HCT116 (cell line): ENCODE measurements around the gene PPP1R3G. TPM values are rescaled to one million over a fixed set of nuclear protein-coding genes. Genes with fewer than 3 reads are reported as not detected.

ENCODE experiments used
- ATAC-seq: fragments of 200-7000 bp; cut with Tn5 transposase; 2 replicates; pipeline ENCODE4 v1.9.1; 2020; ENCODE audit warnings: mild to moderate bottlenecking, moderate library complexity
- BruUV-seq: library from RNA; stranded (reverse); fragments of 400-500 nt; replicated peaks from 2 replicates; lab custom pipeline; 2021; lab: Mats Ljungman, UMichigan
- CTCF ChIA-PET: fragments of 300-600 bp; sonication (Branson Sonifier 250); formaldehyde crosslinking; loops from one replicate; lab custom pipeline; 2021; ENCODE audit warnings: antibody characterized with exemption; lab: Charles Lee
- POLR2A ChIA-PET: fragments of 300-600, 350-600 bp; sonication (Branson Sonifier 250); formaldehyde crosslinking; loops from one replicate; lab custom pipeline; 2021; ENCODE audit warnings: antibody characterized with exemption; lab: Charles Lee
- RAD21 ChIA-PET, 2 experiments: fragments of 300-600 bp; sonication (Branson Sonifier 250); formaldehyde crosslinking; loops; one replicate each; lab custom pipeline; 2023; ENCODE audit warnings: low total read pairs in 2 of 2; ENCODE audit not compliant: uncharacterized antibody in 2 of 2, unreplicated experiment in 2 of 2, low non-redundant PET in 1 of 2; lab: Charles Lee
- DNase-seq: peaks from one replicate; pipeline ENCODE4 v3.0.0-alpha.2; 2010; ENCODE audit warnings: low read depth, low spot score
- H2AFZ ChIP-seq: fragments of 200-600 bp; shearing (Covaris generic), sonication (generic); 2 replicates; pipeline ENCODE4 v1.6.1; 2017; ENCODE audit warnings: low read depth, mixed run types, mixed read lengths, antibody characterized with exemption, low read length; ENCODE audit not compliant: poor library complexity, severe bottlenecking
- H3K27ac ChIP-seq: 2 replicates; pipeline ENCODE4 v1.5.1; 2012; ENCODE audit warnings: low read depth, low read length
- H3K27me3 ChIP-seq: fragments of 200-600 bp; sonication (generic); 2 replicates; pipeline ENCODE4 v1.6.1; 2016; ENCODE audit warnings: mixed run types, low read length, mixed read lengths; ENCODE audit not compliant: insufficient read depth
- H3K36me3 ChIP-seq, 2 experiments: fragments of 200-500 bp in 1 of 2; fragments of 200-600 bp in 1 of 2; sonication (Bioruptor generic) in 1 of 2; sonication (generic) in 1 of 2; 2 replicates each; pipeline versions ENCODE4 v1.5.1 to v1.6.1; 2014 to 2016; ENCODE audit warnings: low read length in 2 of 2, inconsistent platforms in 1 of 2, mixed read lengths in 1 of 2, mixed run types in 1 of 2; ENCODE audit not compliant: insufficient read depth in 2 of 2, control insufficient read depth in 1 of 2
- H3K4me1 ChIP-seq, 2 experiments: fragments of 200-600 bp in 1 of 2; sonication (generic) in 1 of 2; 2 replicates each; pipeline versions ENCODE4 v1.5.1 to v1.6.1; 2012 to 2017; ENCODE audit warnings: low read length in 2 of 2, inconsistent platforms in 1 of 2, mild to moderate bottlenecking in 1 of 2, mixed read lengths in 1 of 2, mixed run types in 1 of 2, moderate library complexity in 1 of 2; ENCODE audit not compliant: insufficient read depth in 2 of 2, control insufficient read depth in 1 of 2
- H3K4me2 ChIP-seq: fragments of 200-600 bp; sonication (generic); 2 replicates; pipeline ENCODE4 v1.6.1; 2017; ENCODE audit warnings: mixed run types, low read length, mixed read lengths
- H3K4me3 ChIP-seq, 2 experiments: fragments of 200-600 bp in 1 of 2; sonication (generic) in 1 of 2; replicated peaks in 1 of 2; 2 replicates each; pipeline ENCODE4 v1.5.1; 2011 to 2016; ENCODE audit warnings: low read length in 2 of 2, control low read depth in 1 of 2, low read depth in 1 of 2, mild to moderate bottlenecking in 1 of 2, mixed read lengths in 1 of 2, mixed run types in 1 of 2
- H3K79me2 ChIP-seq: fragments of 200-600 bp; sonication (generic); 2 replicates; pipeline ENCODE4 v1.6.1; 2017; ENCODE audit warnings: mild to moderate bottlenecking, mixed run types, low read length, moderate library complexity, mixed read lengths; ENCODE audit not compliant: insufficient read depth
- H3K9ac ChIP-seq: fragments of 200-600 bp; sonication (generic); 2 replicates; pipeline ENCODE4 v1.6.1; 2016; ENCODE audit warnings: low read length, mixed read lengths
- H3K9me2 ChIP-seq: fragments of 200-600 bp; sonication (generic), shearing (Covaris generic); 2 replicates; pipeline ENCODE4 v1.6.1; 2017; ENCODE audit warnings: mixed run types, mild to moderate bottlenecking, moderate library complexity; ENCODE audit not compliant: insufficient read depth
- H3K9me3 ChIP-seq, 2 experiments: fragments of 200-500 bp in 1 of 2; fragments of 200-600 bp in 1 of 2; sonication (Bioruptor generic) in 1 of 2; sonication (generic) in 1 of 2; 2 replicates each; pipeline ENCODE4 v1.6.1; 2014 to 2017; ENCODE audit warnings: low read length in 2 of 2, mixed read lengths in 2 of 2, inconsistent platforms in 1 of 2, low read depth in 1 of 2, mild to moderate bottlenecking in 1 of 2, mixed run types in 1 of 2, moderate library complexity in 1 of 2; ENCODE audit not compliant: control insufficient read depth in 1 of 2, insufficient read depth in 1 of 2
- H4K20me1 ChIP-seq: fragments of 200-600 bp; sonication (generic), shearing (Covaris generic); 2 replicates; pipeline ENCODE4 v1.6.1; 2017; ENCODE audit warnings: mixed run types, mild to moderate bottlenecking, moderate library complexity; ENCODE audit not compliant: insufficient read depth
- ATF3 ChIP-seq: IDR thresholded peaks from 2 replicates; pipeline ENCODE4 v1.6.1; 2012
- CEBPB ChIP-seq: IDR thresholded peaks from 2 replicates; pipeline ENCODE4 v1.6.1; 2012; ENCODE audit warnings: low read depth
- EGR1 ChIP-seq: IDR thresholded peaks from 2 replicates; pipeline ENCODE4 v1.6.1; 2012; ENCODE audit warnings: low read depth
- EZH2 ChIP-seq: fragments of 200-600 bp; sonication (generic); IDR thresholded peaks from 2 replicates; pipeline ENCODE4 v1.6.1; 2017; ENCODE audit warnings: antibody characterized with exemption, mixed run types
- EZH2phosphoT487 ChIP-seq: fragments of 200-600 bp; IDR thresholded peaks from 2 replicates; pipeline ENCODE4 v1.6.1; 2018; ENCODE audit warnings: antibody characterized with exemption, borderline replicate concordance
- FOSL1 ChIP-seq: IDR thresholded peaks from 2 replicates; pipeline ENCODE4 v1.6.1; 2012; ENCODE audit warnings: low read depth
- JUND ChIP-seq: IDR thresholded peaks from 2 replicates; pipeline ENCODE4 v1.6.1; 2012
- POLR2A ChIP-seq: IDR thresholded peaks from 2 replicates; pipeline ENCODE4 v1.7.0; 2011; ENCODE audit warnings: borderline replicate concordance; ENCODE audit not compliant: insufficient read depth, insufficient read length; ENCODE audit errors: extremely low read depth
- POLR2AphosphoS5 ChIP-seq: IDR thresholded peaks from 2 replicates; pipeline ENCODE4 v1.6.1; 2011; ENCODE audit warnings: mild to moderate bottlenecking, low read depth, low read length, moderate library complexity
- RAD21 ChIP-seq: IDR thresholded peaks from 2 replicates; pipeline ENCODE4 v1.6.1; 2012; ENCODE audit warnings: low read depth, mild to moderate bottlenecking
- SIN3A ChIP-seq: IDR thresholded peaks from 2 replicates; pipeline ENCODE4 v1.6.1; 2012; ENCODE audit warnings: low read depth
- SP1 ChIP-seq: IDR thresholded peaks from 2 replicates; pipeline ENCODE4 v1.6.1; 2012; ENCODE audit warnings: low read depth
- YY1 ChIP-seq: IDR thresholded peaks from 2 replicates; pipeline ENCODE4 v1.6.1; 2011; ENCODE audit warnings: low read length, low read depth, moderate library complexity, mild to moderate bottlenecking; ENCODE audit not compliant: insufficient replicate concordance; ENCODE audit errors: extremely low read depth
- ZFX ChIP-seq: fragments of 450-650 bp; IDR thresholded peaks from 2 replicates; pipeline ENCODE4 v1.6.1; 2017
- ZNF274 ChIP-seq: fragments of 200-500 bp; sonication (Bioruptor generic); IDR thresholded peaks from 2 replicates; pipeline ENCODE4 v1.6.1; 2014; ENCODE audit warnings: mild to moderate bottlenecking, low read depth, low read length, inconsistent platforms
- intact Hi-C: fragments of 100-400 bp; cut with micrococcal nuclease; formaldehyde crosslinking; loops from 2 replicates; pipeline ENCODE4 v1.10.0; 2022
- total RNA-seq: library from RNA; stranded (reverse); gene quantifications from one replicate; pipeline ENCODE4 v1.2.1, GENCODE V29; 2021; ENCODE audit not compliant: unreplicated experiment
- TF ChIP-seq, protein P1 (sequence below): IDR thresholded peaks from 2 replicates; pipeline ENCODE4 v1.6.1; 2012; ENCODE audit warnings: low read depth
- TF ChIP-seq, protein P2 (sequence below): IDR thresholded peaks from 2 replicates; pipeline ENCODE4 v1.6.1; 2011; ENCODE audit warnings: mild to moderate bottlenecking, low read length, moderate library complexity; ENCODE audit not compliant: insufficient replicate concordance; ENCODE audit errors: extremely low read depth
- TF ChIP-seq, protein P3 (sequence below), 3 experiments: fragments of 200-600 bp in 1 of 3; sonication (generic) in 1 of 3; IDR thresholded peaks in 2 of 3; conservative IDR thresholded peaks in 1 of 3; 2 replicates each; pipeline ENCODE4 v1.5.1; 2012 to 2017; ENCODE audit warnings: low read depth in 2 of 3, low read length in 2 of 3, antibody characterized with exemption in 1 of 3, borderline replicate concordance in 1 of 3, control low read depth in 1 of 3, mild to moderate bottlenecking in 1 of 3, mixed read lengths in 1 of 3, mixed run types in 1 of 3, moderate library complexity in 1 of 3; ENCODE audit not compliant: insufficient read depth in 1 of 3
- TF ChIP-seq, protein P4 (sequence below): IDR thresholded peaks from 2 replicates; pipeline ENCODE4 v1.6.1; 2012

PPP1R3G gene
- total RNA-seq, 1 experiment from 2014 or later, result 0.27 TPM

DNA sequence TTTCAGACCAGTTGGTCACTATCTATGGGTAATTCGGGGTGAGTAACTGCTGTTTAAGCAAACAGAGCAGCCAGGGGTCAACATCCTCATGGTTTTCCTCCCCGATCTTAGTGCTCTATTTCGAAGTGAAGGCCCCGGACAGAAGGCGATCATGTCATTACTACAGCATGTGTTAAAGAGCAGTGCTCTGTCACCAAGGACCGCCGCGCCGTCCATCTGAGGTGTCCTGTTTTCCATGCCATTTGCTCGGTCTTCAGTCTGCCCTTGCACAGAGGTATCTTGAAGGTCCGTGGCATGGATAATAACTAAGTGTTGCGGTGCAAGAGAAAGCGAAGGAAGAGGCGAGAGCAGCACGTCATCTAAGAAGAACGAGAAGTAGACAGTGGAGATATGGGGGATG, 25.1 kb downstream of the PPP1R3G start:
- intact Hi-C loops, result no loop called here
- BruUV-seq, result no TSS peak
- H3K4me3 ChIP-seq, result no peak overlapping the region
- H3K27me3 ChIP-seq, result no peaks in the 10 kb centered on the region
- H2AFZ ChIP-seq, result no peak overlapping the region
- H3K9me2 ChIP-seq, result no peaks in the 10 kb centered on the region
- ATAC-seq (no peak), DNase-seq (no peak)
- H4K20me1 ChIP-seq, result no peaks in the 10 kb centered on the region
- POLR2A ChIA-PET, result no interaction called here
- no peak overlapping the region for H3K9ac ChIP-seq
- H3K27ac ChIP-seq, result no peak overlapping the region
- peaks cover 0 to 13% of the 10 kb centered on the region in 2 experiments; a peak in 1 of 4 replicates for H3K4me1 ChIP-seq
- TF ChIP-seq EGR1, result no peak
- no peak for TF ChIP-seq JUND
- TF ChIP-seq, protein P1, sequence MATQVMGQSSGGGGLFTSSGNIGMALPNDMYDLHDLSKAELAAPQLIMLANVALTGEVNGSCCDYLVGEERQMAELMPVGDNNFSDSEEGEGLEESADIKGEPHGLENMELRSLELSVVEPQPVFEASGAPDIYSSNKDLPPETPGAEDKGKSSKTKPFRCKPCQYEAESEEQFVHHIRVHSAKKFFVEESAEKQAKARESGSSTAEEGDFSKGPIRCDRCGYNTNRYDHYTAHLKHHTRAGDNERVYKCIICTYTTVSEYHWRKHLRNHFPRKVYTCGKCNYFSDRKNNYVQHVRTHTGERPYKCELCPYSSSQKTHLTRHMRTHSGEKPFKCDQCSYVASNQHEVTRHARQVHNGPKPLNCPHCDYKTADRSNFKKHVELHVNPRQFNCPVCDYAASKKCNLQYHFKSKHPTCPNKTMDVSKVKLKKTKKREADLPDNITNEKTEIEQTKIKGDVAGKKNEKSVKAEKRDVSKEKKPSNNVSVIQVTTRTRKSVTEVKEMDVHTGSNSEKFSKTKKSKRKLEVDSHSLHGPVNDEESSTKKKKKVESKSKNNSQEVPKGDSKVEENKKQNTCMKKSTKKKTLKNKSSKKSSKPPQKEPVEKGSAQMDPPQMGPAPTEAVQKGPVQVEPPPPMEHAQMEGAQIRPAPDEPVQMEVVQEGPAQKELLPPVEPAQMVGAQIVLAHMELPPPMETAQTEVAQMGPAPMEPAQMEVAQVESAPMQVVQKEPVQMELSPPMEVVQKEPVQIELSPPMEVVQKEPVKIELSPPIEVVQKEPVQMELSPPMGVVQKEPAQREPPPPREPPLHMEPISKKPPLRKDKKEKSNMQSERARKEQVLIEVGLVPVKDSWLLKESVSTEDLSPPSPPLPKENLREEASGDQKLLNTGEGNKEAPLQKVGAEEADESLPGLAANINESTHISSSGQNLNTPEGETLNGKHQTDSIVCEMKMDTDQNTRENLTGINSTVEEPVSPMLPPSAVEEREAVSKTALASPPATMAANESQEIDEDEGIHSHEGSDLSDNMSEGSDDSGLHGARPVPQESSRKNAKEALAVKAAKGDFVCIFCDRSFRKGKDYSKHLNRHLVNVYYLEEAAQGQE, result no peak
- TF ChIP-seq POLR2AphosphoS5, result no peak
- TF ChIP-seq, protein P2, sequence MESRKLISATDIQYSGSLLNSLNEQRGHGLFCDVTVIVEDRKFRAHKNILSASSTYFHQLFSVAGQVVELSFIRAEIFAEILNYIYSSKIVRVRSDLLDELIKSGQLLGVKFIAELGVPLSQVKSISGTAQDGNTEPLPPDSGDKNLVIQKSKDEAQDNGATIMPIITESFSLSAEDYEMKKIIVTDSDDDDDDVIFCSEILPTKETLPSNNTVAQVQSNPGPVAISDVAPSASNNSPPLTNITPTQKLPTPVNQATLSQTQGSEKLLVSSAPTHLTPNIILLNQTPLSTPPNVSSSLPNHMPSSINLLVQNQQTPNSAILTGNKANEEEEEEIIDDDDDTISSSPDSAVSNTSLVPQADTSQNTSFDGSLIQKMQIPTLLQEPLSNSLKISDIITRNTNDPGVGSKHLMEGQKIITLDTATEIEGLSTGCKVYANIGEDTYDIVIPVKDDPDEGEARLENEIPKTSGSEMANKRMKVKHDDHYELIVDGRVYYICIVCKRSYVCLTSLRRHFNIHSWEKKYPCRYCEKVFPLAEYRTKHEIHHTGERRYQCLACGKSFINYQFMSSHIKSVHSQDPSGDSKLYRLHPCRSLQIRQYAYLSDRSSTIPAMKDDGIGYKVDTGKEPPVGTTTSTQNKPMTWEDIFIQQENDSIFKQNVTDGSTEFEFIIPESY, result no peak
- no peak for TF ChIP-seq FOSL1
- no peak for TF ChIP-seq SP1
- TF ChIP-seq RAD21, result no peak
- no peak for TF ChIP-seq CEBPB
- TF ChIP-seq EZH2, result no peak
- TF ChIP-seq, protein P3, sequence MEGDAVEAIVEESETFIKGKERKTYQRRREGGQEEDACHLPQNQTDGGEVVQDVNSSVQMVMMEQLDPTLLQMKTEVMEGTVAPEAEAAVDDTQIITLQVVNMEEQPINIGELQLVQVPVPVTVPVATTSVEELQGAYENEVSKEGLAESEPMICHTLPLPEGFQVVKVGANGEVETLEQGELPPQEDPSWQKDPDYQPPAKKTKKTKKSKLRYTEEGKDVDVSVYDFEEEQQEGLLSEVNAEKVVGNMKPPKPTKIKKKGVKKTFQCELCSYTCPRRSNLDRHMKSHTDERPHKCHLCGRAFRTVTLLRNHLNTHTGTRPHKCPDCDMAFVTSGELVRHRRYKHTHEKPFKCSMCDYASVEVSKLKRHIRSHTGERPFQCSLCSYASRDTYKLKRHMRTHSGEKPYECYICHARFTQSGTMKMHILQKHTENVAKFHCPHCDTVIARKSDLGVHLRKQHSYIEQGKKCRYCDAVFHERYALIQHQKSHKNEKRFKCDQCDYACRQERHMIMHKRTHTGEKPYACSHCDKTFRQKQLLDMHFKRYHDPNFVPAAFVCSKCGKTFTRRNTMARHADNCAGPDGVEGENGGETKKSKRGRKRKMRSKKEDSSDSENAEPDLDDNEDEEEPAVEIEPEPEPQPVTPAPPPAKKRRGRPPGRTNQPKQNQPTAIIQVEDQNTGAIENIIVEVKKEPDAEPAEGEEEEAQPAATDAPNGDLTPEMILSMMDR (IDR thresholded peaks at IDR 0.05 in 2 of 3, conservative IDR thresholded peaks at IDR 0.05 in 1 of 3; ENCODE audit: borderline replicate concordance in 1 of 3, insufficient read depth in 1 of 3, low read depth in 2 of 3, low read length in 2 of 3), result no peak
- no peak for TF ChIP-seq YY1
- TF ChIP-seq, protein P4, sequence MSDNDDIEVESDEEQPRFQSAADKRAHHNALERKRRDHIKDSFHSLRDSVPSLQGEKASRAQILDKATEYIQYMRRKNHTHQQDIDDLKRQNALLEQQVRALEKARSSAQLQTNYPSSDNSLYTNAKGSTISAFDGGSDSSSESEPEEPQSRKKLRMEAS, result no peak
- TF ChIP-seq ZFX, result no peak
- no peak for TF ChIP-seq EZH2phosphoT487
- TF ChIP-seq POLR2A, result no peak
- TF ChIP-seq ATF3, result no peak
- TF ChIP-seq ZNF274, result no peak
- no peak for TF ChIP-seq SIN3A
- H3K36me3 ChIP-seq, result no peaks in the 10 kb centered on the region
- H3K4me2 ChIP-seq, result no peak overlapping the region
- H3K9me3 ChIP-seq, result no peaks in the 10 kb centered on the region
- no peaks in the 10 kb centered on the region for H3K79me2 ChIP-seq
- RAD21 ChIA-PET, result no interaction called here
- CTCF ChIA-PET, result no interaction called here
